BJ (cell line): ENCODE measurements around the gene NSUN3. TPM values are rescaled to one million over a fixed set of nuclear protein-coding genes. Genes with fewer than 3 reads are reported as not detected.

Source experiments
- CTCF ChIA-PET: fragments of 350-600 bp; formaldehyde crosslinking; extraction: SDS; loops from one replicate; lab custom pipeline; 2021; ENCODE audit warnings: antibody characterized with exemption, inconsistent platforms; lab: Yijun Ruan, JAX
- POLR2A ChIA-PET: fragments of 300-600 bp; sonication (Branson Sonifier 250); formaldehyde crosslinking; extraction: SDS; loops from one replicate; lab custom pipeline; 2021; ENCODE audit warnings: antibody characterized with exemption; lab: Charles Lee
- DNase-seq: peaks from one replicate; pipeline ENCODE4 v3.0.0-alpha.2; 2011; ENCODE audit warnings: low read depth
- H3K27me3 ChIP-seq: 2 replicates; pipeline ENCODE4 v1.6.0; 2011; ENCODE audit warnings: low read length; ENCODE audit not compliant: control insufficient read depth, insufficient read depth
- H3K36me3 ChIP-seq: 2 replicates; pipeline ENCODE4 v1.5.1; 2011; ENCODE audit warnings: low read length; ENCODE audit not compliant: control insufficient read depth, insufficient read depth
- H3K4me3 ChIP-seq: 2 replicates; pipeline ENCODE4 v1.5.1; 2011; ENCODE audit warnings: low read depth, mild to moderate bottlenecking, control low read depth, low read length
- CTCF ChIP-seq: IDR thresholded peaks from 2 replicates; pipeline ENCODE4 v1.5.1; 2011; ENCODE audit warnings: low read depth, mild to moderate bottlenecking, control low read depth, inconsistent platforms, low read length, moderate library complexity; ENCODE audit not compliant: insufficient read depth
- polyA plus RNA-seq: library from polyadenylated mRNA; depleted of rRNA; stranded (reverse); fragments of >200 nt; gene quantifications from 2 replicates; pipeline ENCODE4 v1.2.3, GENCODE V29; 2011

The NSUN3 gene
- polyA plus RNA-seq, 1 experiment, result 8.7 TPM

GRCh38 chr3:94136133-94136532 is 73.3 kb downstream of the NSUN3 start:
- ChIA-PET POLR2A (no interaction called here), CTCF (no interaction called here)
- TF ChIP-seq CTCF, result no peak
- no peaks in the 10 kb centered on the region for H3K36me3 ChIP-seq
- H3K4me3 ChIP-seq, result no peak overlapping the region
- H3K27me3 ChIP-seq, result no peaks in the 10 kb centered on the region
- no peak for DNase-seq

- DNase-seq, result no peak
- TF ChIP-seq CTCF, result no peak
- H3K36me3 ChIP-seq, result no peaks in the 10 kb centered on the region
- ChIA-PET POLR2A (no interaction called here), CTCF (interaction anchor here (1.2 kb wide), 1 partner anchor 16 kb away, joined by 5 read pairs; no protein-coding TSS in a partner anchor)
- H3K4me3 ChIP-seq, result no peak overlapping the region
- H3K27me3 ChIP-seq, result no peaks in the 10 kb centered on the region
These were observed 74.5 kb downstream of the NSUN3 start for GRCh38 chr3:94137377-94137776.

GRCh38 chr3:94146455-94146854 is 83.6 kb downstream of the NSUN3 start:
- no peak for TF ChIP-seq CTCF
- no peaks in the 10 kb centered on the region for H3K36me3 ChIP-seq
- no peak for DNase-seq
- no peaks in the 10 kb centered on the region for H3K27me3 ChIP-seq
- H3K4me3 ChIP-seq, result no peak overlapping the region
- POLR2A ChIA-PET, result no interaction called here
- CTCF ChIA-PET, result no interaction called here

GRCh38 chr3:94147012-94147411 is 84.2 kb downstream of the NSUN3 start:
- Histone ChIP-seq H3K27me3 (no peaks in the 10 kb centered on the region), H3K36me3 (no peaks in the 10 kb centered on the region), H3K4me3 (no peak overlapping the region)
- ChIA-PET CTCF (no interaction called here), POLR2A (no interaction called here)
- TF ChIP-seq CTCF, result no peak
- DNase-seq, result no peak

- POLR2A ChIA-PET, result no interaction called here
- no peak for TF ChIP-seq CTCF
- H3K27me3 ChIP-seq, result no peaks in the 10 kb centered on the region
These were observed 87.3 kb downstream of the NSUN3 start for GRCh38 chr3:94150113-94150512.

More at GRCh38 chr3:94150113-94150512, 87.3 kb downstream of the NSUN3 start:
- DNase-seq, result no peak
- Histone ChIP-seq H3K4me3 (no peak overlapping the region), H3K36me3 (no peaks in the 10 kb centered on the region)
- CTCF ChIA-PET, result no interaction called here
